GM21447 (cell line): ENCODE results near the gene RNU1-2.
"Not testable (repeated sequence)": the region's sequence is repeated elsewhere in the genome, so short reads cannot be mapped to it uniquely, and the experiment has no call there.

Experiments
- ATAC-seq: cut with Tn5 transposase; IDR thresholded peaks from one replicate; pipeline ENCODE4 v1.9.1; 2021; ENCODE audit not compliant: unreplicated experiment

The RNU1-2 gene

GRCh38 chr1:16895598-16896315 lies at the start of gene RNU1-2:
TSS of gene RNU1-2 (plus strand) at chr1:16895980.
- peak; percentile 99 for ATAC-seq

- ATAC-seq, result not testable (repeated sequence)
Observed at GRCh38 chr1:16856201-16856600, 39.6 kb upstream of the RNU1-2 start.

- ATAC-seq, result not testable (repeated sequence)
Observed at GRCh38 chr1:16859167-16860041, 36.4 kb upstream of the RNU1-2 start.

- not testable (repeated sequence) for ATAC-seq
Observed at GRCh38 chr1:16860048-16860447, 35.7 kb upstream of the RNU1-2 start.

- not testable (repeated sequence) for ATAC-seq
Observed at GRCh38 chr1:16861832-16862245, 33.9 kb upstream of the RNU1-2 start.

- not testable (repeated sequence) for ATAC-seq
Observed at GRCh38 chr1:16862415-16862814, 33.4 kb upstream of the RNU1-2 start.

- not testable (repeated sequence) for ATAC-seq
Observed at GRCh38 chr1:16863024-16863423, 32.8 kb upstream of the RNU1-2 start.

- ATAC-seq, result not testable (repeated sequence)
Observed at GRCh38 chr1:16866926-16867707, 28.7 kb upstream of the RNU1-2 start.

GRCh38 chr1:16868787-16869186 lies 27.0 kb upstream of the RNU1-2 start:
- ATAC-seq, result not testable (repeated sequence)

GRCh38 chr1:16869996-16870395 lies 25.8 kb upstream of the RNU1-2 start:
- ATAC-seq, result not testable (repeated sequence)

GRCh38 chr1:16871171-16871570 lies 24.6 kb upstream of the RNU1-2 start:
- not testable (repeated sequence) for ATAC-seq

- ATAC-seq, result not testable (repeated sequence)
Observed at GRCh38 chr1:16872152-16873075, 23.4 kb upstream of the RNU1-2 start.

- ATAC-seq, result not testable (repeated sequence)
Observed at GRCh38 chr1:16873076-16873879, 22.5 kb upstream of the RNU1-2 start.

GRCh38 chr1:16874968-16875765 lies 20.6 kb upstream of the RNU1-2 start:
- not testable (repeated sequence) for ATAC-seq

GRCh38 chr1:16881742-16882141 lies 14.0 kb upstream of the RNU1-2 start:
- not testable (repeated sequence) for ATAC-seq

- ATAC-seq, result no peak
Observed at GRCh38 chr1:16882986-16883385, 12.8 kb upstream of the RNU1-2 start.

GRCh38 chr1:16884487-16884886 lies 11.3 kb upstream of the RNU1-2 start:
- ATAC-seq, result not testable (repeated sequence)

- no peak for ATAC-seq
Observed at GRCh38 chr1:16886860-16887605, 8.7 kb upstream of the RNU1-2 start.
